NT2/D1 (cell line): Measurements from ENCODE around the gene VEZT.
"Not testable (repeated sequence)": the region's sequence is repeated elsewhere in the genome, so short reads cannot be mapped to it uniquely, and the experiment has no call there.

Experiments
- SUZ12 ChIP-seq: IDR thresholded peaks from 2 replicates; pipeline ENCODE4 v1.6.1; 2011; ENCODE audit not compliant: insufficient read length, insufficient read depth; ENCODE audit errors: extremely low read depth
- YY1 ChIP-seq: IDR thresholded peaks from 2 replicates; pipeline ENCODE4 v1.6.1; 2011; ENCODE audit not compliant: insufficient read length, insufficient read depth
- ZNF274 ChIP-seq: IDR thresholded peaks from 2 replicates; pipeline ENCODE4 v1.6.1; 2011; ENCODE audit warnings: mild to moderate bottlenecking, low read depth, low read length

DNA sequence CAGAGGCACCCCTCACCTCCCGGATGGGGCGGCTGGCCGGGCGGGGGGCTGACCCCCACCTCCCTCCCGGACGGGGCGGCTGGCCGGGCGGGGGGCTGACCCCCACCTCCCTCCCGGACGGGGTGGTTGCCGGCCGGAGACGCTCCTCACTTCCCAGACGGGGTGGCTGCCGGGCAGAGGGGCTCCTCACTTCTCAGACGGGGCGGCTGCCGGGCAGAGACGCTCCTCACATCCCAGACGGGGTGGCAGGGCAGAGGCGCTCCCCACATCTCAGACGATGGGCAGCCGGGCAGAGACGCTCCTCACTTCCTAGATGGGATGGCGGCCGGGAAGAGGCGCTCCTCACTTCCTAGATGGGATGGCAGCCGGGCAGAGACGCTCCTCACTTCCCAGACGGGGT lies 18.0 kb downstream of the VEZT start:
- not testable (repeated sequence) for TF ChIP-seq YY1, ZNF274, SUZ12
